ENCODE data around the gene ANKS1A.
"Not testable (repeated sequence)": the region's sequence is repeated elsewhere in the genome, so short reads cannot be mapped to it uniquely, and the experiment has no call there.

Gene ANKS1A

DNA sequence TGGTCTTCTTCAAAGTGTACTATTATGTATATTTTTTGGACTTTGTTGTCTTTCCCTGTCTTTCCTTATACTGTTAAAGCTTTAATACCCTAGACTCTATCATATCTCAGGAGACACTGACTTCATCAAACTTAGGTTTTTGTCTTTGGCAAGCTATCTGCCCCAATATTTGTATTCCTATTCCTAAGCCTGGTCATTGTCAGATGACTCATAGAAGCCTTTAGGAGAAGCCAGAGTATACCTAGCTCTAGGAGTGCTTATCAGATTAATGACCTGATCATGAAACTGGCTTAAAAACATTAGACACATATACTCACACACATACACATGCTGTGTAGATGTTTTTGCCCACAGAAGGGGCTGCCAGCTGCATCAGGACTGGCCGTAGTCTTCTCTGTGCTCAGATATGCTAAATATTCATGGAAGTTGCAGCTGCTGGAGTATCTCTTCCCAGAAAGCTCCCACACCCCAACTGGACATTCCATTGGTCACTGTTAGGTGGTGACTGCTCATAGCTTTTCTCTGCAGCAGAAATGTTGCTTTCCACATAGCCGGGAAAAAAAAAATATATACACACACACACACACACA is 102.0 kb downstream of the ANKS1A start:
- no peak for DNase-seq
- TF ChIP-seq POLR2A (IDR thresholded peaks at IDR 0.05; ENCODE audit: low read length) (no peak), GATA1 (IDR thresholded peaks at IDR 0.05; ENCODE audit: low read depth, low read length) (no peak)

DNA sequence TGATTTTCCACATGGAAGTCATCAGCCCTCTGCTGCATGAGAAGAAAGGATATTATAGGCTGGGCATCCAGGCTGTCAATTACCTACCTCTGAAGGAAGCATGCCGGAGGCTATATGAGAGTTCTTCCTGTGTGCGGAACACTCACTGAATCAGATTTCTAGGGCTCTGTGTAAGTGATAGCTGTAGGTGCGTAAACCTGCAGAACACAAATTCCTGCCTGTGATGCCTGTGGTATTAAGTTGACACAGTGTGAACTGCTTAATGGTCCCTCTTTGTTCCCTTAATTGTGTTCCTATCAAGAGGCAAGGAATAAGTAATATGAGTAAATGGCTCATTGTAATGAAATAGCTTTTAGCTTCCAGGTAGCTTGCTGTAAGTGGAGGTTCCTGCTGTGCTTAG is 103.3 kb downstream of the ANKS1A start:
- no peak for DNase-seq
- TF ChIP-seq GATA1 (IDR thresholded peaks at IDR 0.05; ENCODE audit: low read depth, low read length) (no peak), POLR2A (IDR thresholded peaks at IDR 0.05; ENCODE audit: low read length) (no peak)

DNA sequence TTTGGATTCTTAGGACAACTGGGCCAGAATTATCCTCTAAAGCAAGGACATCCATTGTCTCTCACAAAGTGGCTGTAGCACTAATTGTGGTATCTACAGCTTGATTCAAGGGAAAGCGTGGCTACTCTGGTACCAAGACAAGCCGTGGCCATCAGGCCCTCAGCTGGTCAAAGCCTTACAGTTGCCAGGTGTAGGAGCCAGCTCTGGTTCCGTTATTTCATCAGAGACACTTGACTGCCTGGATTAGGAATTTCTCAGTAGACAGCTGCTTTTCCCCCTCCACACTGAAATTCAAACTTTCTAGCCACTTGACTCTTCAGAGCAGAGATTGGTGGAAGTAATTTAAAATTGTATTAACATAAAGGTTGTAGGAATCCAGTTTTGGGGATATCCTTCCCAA is 104.2 kb downstream of the ANKS1A start:
- DNase-seq: no peak
- TF ChIP-seq GATA1 (IDR thresholded peaks at IDR 0.05; ENCODE audit: low read depth, low read length) (no peak), POLR2A (IDR thresholded peaks at IDR 0.05; ENCODE audit: low read length) (no peak)

DNA sequence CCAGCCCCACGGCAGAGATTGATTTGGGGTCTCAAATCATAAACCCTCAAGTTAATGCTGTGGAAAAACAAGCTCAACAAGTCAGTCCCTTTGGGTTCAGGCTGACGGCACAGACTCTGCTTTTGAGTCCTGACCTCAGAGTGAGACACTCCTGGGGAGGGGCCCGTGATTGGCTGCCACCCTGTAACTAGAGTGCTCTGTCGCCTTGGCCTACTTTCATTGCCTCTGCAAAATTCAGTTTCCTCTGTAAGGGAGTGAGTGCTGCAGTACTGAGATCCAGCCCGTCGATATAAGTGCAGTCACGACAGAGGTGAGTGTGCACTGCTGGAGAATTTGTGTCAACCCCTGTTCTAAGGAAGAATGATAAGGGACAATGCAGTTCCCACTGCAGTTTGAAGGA is 105.6 kb downstream of the ANKS1A start:
- DNase-seq: no peak
- TF ChIP-seq POLR2A (IDR thresholded peaks at IDR 0.05; ENCODE audit: low read length) (no peak), GATA1 (IDR thresholded peaks at IDR 0.05; ENCODE audit: low read depth, low read length) (no peak)

- DNase-seq: not testable (repeated sequence)
Observed at GRCh38 chr6:34998417-34998816, 109.4 kb downstream of the ANKS1A start.

DNA sequence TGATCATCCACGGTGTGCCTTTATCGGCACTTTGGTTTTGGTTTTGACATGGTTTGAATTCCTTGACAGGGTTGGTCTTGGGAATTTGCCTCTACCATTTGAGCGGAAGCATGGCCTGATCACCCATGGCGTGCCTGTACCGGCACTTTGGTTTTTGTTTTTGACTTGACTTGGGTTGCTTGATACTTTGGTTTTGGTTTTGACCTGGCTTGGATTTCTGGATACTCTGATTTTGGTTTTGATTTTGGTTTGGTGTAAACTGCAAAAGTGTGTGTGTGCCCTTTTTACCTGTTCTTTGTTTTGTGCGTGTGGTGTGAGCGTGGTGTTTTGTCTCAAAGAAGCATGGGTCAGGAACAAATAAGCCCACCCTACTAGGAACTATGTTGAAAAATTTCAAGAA is 110.1 kb downstream of the ANKS1A start:
- not testable (repeated sequence) for DNase-seq

GRCh38 chr6:34999962-35000361 is 110.9 kb downstream of the ANKS1A start:
- not testable (repeated sequence) for DNase-seq

DNA sequence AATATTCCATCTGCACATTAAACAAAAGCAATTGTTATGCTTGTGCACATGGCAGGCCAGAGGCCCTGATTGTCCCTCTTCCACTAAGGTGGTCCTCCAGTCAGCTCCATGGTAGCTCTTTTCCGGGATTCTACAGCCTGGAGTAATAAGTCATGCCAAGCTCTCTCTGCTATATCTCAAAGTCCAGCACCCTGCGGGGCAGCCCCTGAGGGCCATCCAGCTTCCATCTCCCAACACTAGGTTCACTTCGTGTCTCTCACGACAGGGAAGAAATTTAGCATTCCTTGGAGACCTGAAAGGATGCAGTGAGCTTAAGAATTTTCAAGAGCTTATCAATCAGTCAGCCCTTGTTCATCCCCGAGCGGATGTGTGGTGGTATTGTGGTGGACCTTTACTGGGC is 112.3 kb downstream of the ANKS1A start:
- not testable (repeated sequence) for DNase-seq

DNA sequence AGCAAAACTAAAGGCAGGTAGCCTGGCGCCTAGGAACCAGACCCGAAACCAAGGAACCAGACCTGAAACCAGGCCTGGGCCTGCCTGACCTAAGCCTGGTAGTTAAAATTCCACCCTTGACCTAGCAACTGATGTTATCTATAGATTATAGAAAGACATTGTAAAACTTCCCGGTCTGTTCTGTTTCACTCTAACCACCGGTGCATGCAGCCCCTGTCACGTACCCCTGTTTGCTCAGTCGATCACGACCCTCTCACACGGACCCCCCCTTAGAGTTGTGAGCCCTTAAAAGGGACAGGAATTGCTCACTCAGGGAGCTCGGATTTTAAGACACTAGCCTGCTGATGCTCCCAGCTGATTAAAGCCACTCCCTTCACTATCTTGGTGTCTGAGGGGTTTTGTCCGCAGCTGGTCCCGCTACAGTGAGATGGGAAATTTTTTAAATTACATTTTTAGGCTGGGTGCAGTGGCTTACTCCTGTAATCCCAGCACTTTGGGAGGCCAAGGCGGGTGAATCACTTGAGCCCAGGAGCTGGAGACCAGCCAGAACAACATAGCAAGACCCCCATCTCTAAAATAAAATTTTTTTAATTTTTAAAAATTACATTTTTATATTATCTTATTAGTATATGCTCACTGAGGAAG is 115.0 kb downstream of the ANKS1A start:
- not testable (repeated sequence) for DNase-seq

- no peak for TF ChIP-seq POLR2A (IDR thresholded peaks at IDR 0.05; ENCODE audit: low read length)
- no peak for TF ChIP-seq GATA1 (IDR thresholded peaks at IDR 0.05; ENCODE audit: low read depth, low read length)
- no peak for DNase-seq
Observed at GRCh38 chr6:35007016-35007415, 118.0 kb downstream of the ANKS1A start.

DNA sequence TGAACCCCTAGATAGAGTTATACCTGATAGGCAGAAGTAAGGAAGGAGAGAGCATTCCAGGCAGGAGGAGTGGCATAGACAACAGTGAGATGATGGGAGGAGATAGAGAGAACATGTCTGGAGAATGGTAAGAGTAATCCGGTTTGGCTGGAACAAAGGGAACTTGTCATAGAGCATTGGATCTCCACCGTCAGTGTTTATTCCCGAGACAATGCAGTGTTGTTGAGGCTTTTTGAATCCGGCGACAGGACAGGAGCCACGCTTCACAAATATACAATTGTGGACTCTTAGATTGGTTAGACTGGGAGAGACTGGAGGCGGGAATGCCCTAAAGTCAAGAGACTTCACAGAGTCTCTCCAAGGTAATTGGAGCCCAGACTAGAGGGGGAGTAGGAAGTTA is 119.8 kb downstream of the ANKS1A start:
- no peak for TF ChIP-seq GATA1 (IDR thresholded peaks at IDR 0.05; ENCODE audit: low read depth, low read length)
- no peak for TF ChIP-seq POLR2A (IDR thresholded peaks at IDR 0.05; ENCODE audit: low read length)
- DNase-seq: no peak

- no peak for DNase-seq
- no peak for TF ChIP-seq GATA1 (IDR thresholded peaks at IDR 0.05; ENCODE audit: low read depth, low read length)
- TF ChIP-seq POLR2A (IDR thresholded peaks at IDR 0.05; ENCODE audit: low read length): no peak
Observed at GRCh38 chr6:35011096-35012041, 122.3 kb downstream of the ANKS1A start.

GRCh38 chr6:35013701-35014100 is 124.6 kb downstream of the ANKS1A start:
- DNase-seq: no peak
- TF ChIP-seq POLR2A (IDR thresholded peaks at IDR 0.05; ENCODE audit: low read length): no peak
- no peak for TF ChIP-seq GATA1 (IDR thresholded peaks at IDR 0.05; ENCODE audit: low read depth, low read length)

GRCh38 chr6:35014341-35014740 is 125.3 kb downstream of the ANKS1A start:
- DNase-seq: no peak
- TF ChIP-seq GATA1 (IDR thresholded peaks at IDR 0.05; ENCODE audit: low read depth, low read length): no peak
- no peak for TF ChIP-seq POLR2A (IDR thresholded peaks at IDR 0.05; ENCODE audit: low read length)

GRCh38 chr6:35014786-35015185 is 125.7 kb downstream of the ANKS1A start:
- no peak for TF ChIP-seq GATA1 (IDR thresholded peaks at IDR 0.05; ENCODE audit: low read depth, low read length)
- TF ChIP-seq POLR2A (IDR thresholded peaks at IDR 0.05; ENCODE audit: low read length): no peak
- DNase-seq: no peak
